ELR (cell line): ENCODE measurements around the gene GPN3.
"Not testable (repeated sequence)": the region's sequence is repeated elsewhere in the genome, so short reads cannot be mapped to it uniquely, and the experiment has no call there.

Experiments
- DNase-seq: peaks from one replicate; pipeline ENCODE4 v3.0.0-alpha.2; 2015; ENCODE audit warnings: low read depth

GPN3 gene

GRCh38 chr12:110468214-110469048 is at the start of gene GPN3, which contains the start of gene FAM216A:
TSS of gene GPN3 (minus strand) at chr12:110468257. CDS start at chr12:110468203, 54 bp downstream.
TSS of gene FAM216A (plus strand) at chr12:110468845. CDS start at chr12:110468876, 31 bp downstream.
- peak; percentile 99 for DNase-seq

GRCh38 chr12:110516995-110517394 is 48.9 kb upstream of the GPN3 start:
- DNase-seq, result no peak

GRCh38 chr12:110514363-110514762 is 46.3 kb upstream of the GPN3 start:
- DNase-seq, result no peak

- DNase-seq, result no peak
These were observed 45.8 kb upstream of the GPN3 start for GRCh38 chr12:110513842-110514241.

GRCh38 chr12:110508071-110508586 is 40.1 kb upstream of the GPN3 start:
- DNase-seq, result no peak

GRCh38 chr12:110505332-110505731 is 37.3 kb upstream of the GPN3 start:
- no peak for DNase-seq

GRCh38 chr12:110503432-110503831 is 35.4 kb upstream of the GPN3 start:
- DNase-seq, result no peak

GRCh38 chr12:110501752-110502738 is 34.0 kb upstream of the GPN3 start, which contains the start of the genes RAD9B and VPS29:
TSS of gene RAD9B (plus strand) at chr12:110502331. CDS start at chr12:110502338, 7 bp downstream.
TSS of gene VPS29 (minus strand) at chr12:110502111. CDS start at chr12:110502051, 60 bp downstream.
- DNase-seq, result peak; percentile 98

GRCh38 chr12:110501399-110501751 is 33.3 kb upstream of the GPN3 start:
- peak; percentile 74 for DNase-seq

- DNase-seq, result peak; percentile 66
These were observed 31.1 kb upstream of the GPN3 start for GRCh38 chr12:110498984-110499706.

- DNase-seq, result no peak
These were observed 7.4 kb upstream of the GPN3 start for GRCh38 chr12:110475426-110475825.

- DNase-seq, result no peak
These were observed 227 bp downstream of the GPN3 start for GRCh38 chr12:110467847-110468213.

GRCh38 chr12:110466791-110467190 is 1.3 kb downstream of the GPN3 start:
- DNase-seq, result no peak

- not testable (repeated sequence) for DNase-seq
These were observed 2.3 kb downstream of the GPN3 start for GRCh38 chr12:110465765-110466164.

- DNase-seq, result no peak
These were observed 3.0 kb downstream of the GPN3 start for GRCh38 chr12:110465024-110465423.

GRCh38 chr12:110461189-110461588 is 6.9 kb downstream of the GPN3 start:
- not testable (repeated sequence) for DNase-seq

GRCh38 chr12:110458756-110459155 is 9.3 kb downstream of the GPN3 start:
- DNase-seq, result no peak

GRCh38 chr12:110453569-110454296 is 14.3 kb downstream of the GPN3 start:
- no peak for DNase-seq

GRCh38 chr12:110451263-110451662 is 16.8 kb downstream of the GPN3 start:
- no peak for DNase-seq

- DNase-seq, result peak; percentile 97
These were observed 18.1 kb downstream of the GPN3 start, which contains the start of gene ARPC3 for GRCh38 chr12:110449799-110450497. TSS of gene ARPC3 (minus strand) at chr12:110450337. CDS start at chr12:110450260, 77 bp downstream.
